GM12891 (cell line): ENCODE results near the gene TPO.
A peak's percentile ranks its signal among the peaks of the same experiment; 100 is the strongest.
"Not testable (repeated sequence)": the region's sequence is repeated elsewhere in the genome, so short reads cannot be mapped to it uniquely, and the experiment has no call there.

Experiments
- DNase-seq: peaks from one replicate; pipeline ENCODE4 v3.0.0; 2011; ENCODE audit warnings: low spot score; ENCODE audit not compliant: insufficient read length
- FAIRE-seq: peaks from 2 replicates; lab custom pipeline; 2011; peaks lifted over from hg19 to GRCh38; lab: Jason Lieb, UNC
- PAX5 ChIP-seq: IDR thresholded peaks from 2 replicates; pipeline ENCODE4 v1.6.1; 2011; ENCODE audit warnings: low read length, moderate library complexity, mild to moderate bottlenecking; ENCODE audit not compliant: insufficient read depth, severe bottlenecking
- POLR2A ChIP-seq: IDR thresholded peaks from 2 replicates; pipeline ENCODE4 v1.6.1; 2011; ENCODE audit warnings: low read depth, low read length, control low read depth
- POLR2AphosphoS5 ChIP-seq: IDR thresholded peaks from 2 replicates; pipeline ENCODE4 v1.6.1; 2011; ENCODE audit warnings: low read depth, low read length, control low read depth
- POU2F2 ChIP-seq: IDR thresholded peaks from 2 replicates; pipeline ENCODE4 v1.6.1; 2011; ENCODE audit warnings: low read depth, mild to moderate bottlenecking, control low read depth, low read length, moderate library complexity
- SPI1 ChIP-seq: IDR thresholded peaks from 2 replicates; pipeline ENCODE4 v1.6.1; 2011; ENCODE audit warnings: low read depth, low read length, control low read depth
- TAF1 ChIP-seq: IDR thresholded peaks from 2 replicates; pipeline ENCODE4 v1.6.1; 2011; ENCODE audit warnings: low read depth, low read length, control low read depth

TPO gene

DNA sequence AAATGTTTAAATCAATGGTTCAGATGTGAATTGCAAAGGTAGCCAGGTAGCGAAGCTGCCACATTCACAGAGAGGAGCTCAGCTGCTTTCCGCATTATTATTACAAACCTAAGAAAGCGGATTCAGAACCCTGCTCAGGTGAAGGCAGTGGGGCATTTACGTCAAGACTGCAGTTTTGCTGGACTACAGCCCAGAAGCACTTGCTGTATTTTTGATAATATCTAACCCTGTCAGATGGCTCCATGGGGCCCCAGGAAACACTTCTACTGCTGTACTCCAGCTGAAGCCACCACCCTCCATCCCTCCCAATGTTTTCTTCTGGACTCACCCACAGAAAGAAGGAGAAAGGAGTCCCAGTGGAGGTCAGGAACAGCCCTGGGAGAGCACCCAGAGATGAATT is 96.9 kb downstream of the TPO start:
- FAIRE-seq (no peak), DNase-seq (no peak)

DNA sequence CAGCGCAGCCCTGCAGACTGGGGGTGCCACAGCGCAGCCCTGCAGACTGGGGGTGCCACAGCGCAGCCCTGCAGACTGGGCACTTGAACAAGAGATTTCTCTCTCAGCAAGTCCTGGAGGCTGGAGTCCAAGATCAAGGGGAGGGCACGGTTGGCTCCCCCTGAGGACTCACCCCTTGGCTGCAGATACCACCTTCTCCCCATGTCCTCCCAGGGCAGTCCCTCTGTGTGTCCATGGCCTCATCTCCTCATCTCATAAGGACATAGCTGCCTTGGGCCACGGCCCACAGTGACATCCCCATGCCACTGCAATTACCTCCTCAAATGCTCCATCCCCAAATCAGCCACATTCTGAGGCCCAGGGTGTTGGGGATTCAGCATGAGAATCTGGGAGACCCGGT is 98.2 kb downstream of the TPO start:
- FAIRE-seq (no peak), DNase-seq (no peak)
- TF ChIP-seq TAF1 (no peak), POU2F2 (no peak), POLR2A (no peak), SPI1 (no peak), PAX5 (no peak), POLR2AphosphoS5 (no peak)

More for the DNA sequence above, 96.9 kb downstream of the TPO start:
- TF ChIP-seq SPI1 (no peak), POU2F2 (no peak), PAX5 (no peak), POLR2AphosphoS5 (no peak), TAF1 (no peak), POLR2A (no peak)

DNA sequence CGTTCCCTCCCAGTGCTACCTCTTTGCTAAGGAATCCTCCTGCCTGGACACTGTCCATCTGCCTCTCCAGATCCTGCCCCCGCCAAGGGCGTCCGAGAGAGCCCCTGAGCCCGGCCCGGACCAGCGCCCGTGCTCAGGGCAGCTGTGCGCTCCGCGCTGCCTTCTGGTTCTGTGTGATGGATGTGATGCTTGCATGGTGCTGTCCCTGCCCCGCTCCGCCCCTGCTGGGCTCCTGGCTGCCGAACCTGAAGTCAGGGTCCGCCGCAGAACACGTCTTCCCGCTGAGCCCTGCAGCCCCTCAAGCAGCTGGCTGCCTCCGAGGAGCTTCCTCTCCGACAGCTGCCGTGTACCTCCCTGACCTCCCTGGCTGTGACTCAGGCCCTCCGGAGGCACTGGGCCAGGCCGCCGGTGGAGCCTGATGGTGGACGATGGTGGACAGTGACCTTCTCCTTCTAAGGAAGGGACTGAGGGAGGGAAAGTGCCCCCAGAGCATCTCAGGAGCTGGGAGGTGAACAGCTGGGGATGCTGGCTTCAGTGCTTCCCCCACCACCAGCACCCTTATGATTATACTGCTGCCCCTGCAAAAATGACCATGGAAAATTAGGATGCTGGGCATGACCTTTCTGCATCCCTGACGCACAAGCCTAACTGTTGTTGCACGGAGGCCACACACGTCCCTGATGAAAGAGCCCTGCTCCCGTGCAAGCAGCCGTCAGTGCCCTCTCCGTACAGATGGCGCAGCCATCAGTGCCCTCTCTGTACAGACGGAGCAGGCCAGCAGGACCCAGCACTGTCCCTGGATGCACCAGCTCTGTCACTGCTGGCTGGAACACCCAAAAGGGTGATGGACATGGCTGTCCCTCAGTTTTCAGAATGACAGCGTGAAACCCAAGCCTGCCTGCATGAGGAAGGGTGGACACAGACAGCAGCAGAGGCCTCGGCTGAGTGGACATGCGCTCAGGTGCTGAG is 99.3 kb downstream of the TPO start:
- no peak for FAIRE-seq
- no peak for TF ChIP-seq TAF1
- no peak for TF ChIP-seq POLR2AphosphoS5
- TF ChIP-seq POLR2A = no peak
- no peak for TF ChIP-seq PAX5
- TF ChIP-seq POU2F2 = no peak
- TF ChIP-seq SPI1 = no peak

GRCh38 chr2:1514391-1515072 is 101.3 kb downstream of the TPO start:
- FAIRE-seq = no peak

More for the DNA sequence above, 99.3 kb downstream of the TPO start:
- no peak for DNase-seq

GRCh38 chr2:1515073-1515430 is 101.8 kb downstream of the TPO start:
- TF ChIP-seq SPI1 = no peak
- TF ChIP-seq PAX5 = no peak
- TF ChIP-seq POLR2AphosphoS5 = no peak
- TF ChIP-seq TAF1 = no peak
- no peak for TF ChIP-seq POU2F2
- no peak for TF ChIP-seq POLR2A
- DNase-seq (no peak), FAIRE-seq (no peak)

More at GRCh38 chr2:1514391-1515072, 101.3 kb downstream of the TPO start:
- no peak for DNase-seq
- TF ChIP-seq SPI1 = no peak

DNA sequence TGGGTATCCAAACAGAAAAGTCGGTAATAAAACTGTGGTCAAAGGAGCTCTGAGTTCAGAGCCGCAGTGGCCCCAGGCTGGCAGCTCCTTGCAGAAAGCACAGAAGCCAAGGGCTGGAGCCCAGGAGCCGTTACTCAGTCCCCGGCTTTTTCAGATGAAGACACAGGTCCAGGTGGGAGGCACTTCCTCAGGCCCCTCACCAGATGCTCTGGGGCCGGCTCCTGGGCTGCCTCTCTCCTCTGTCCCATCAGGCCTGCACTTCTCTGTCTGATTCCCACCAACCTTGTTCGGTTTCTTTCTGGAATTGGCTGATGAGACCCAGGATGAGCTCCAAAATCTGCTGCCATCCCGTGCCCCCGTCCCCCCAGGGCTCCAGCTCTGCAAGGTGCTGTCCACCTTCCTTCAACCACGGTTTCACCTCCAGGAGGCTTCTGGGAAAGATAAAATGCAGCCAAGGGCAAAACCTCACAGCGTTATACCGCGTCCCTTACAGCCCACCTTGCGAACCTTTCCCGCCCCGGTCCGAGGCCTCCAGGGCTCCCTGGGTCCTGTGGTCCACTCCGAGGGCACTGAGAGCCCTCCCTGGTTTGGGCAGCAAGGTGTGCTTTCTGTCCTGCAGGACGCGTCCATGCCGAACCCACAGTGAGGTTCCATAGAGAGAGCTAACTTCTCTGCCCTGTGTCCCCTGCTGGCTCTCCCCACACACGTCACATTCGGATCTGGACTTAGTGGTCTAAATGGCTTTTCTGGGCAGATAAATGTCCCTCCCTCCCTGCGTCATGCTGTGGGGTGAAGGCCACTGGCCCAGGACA is 102.9 kb downstream of the TPO start:
- TF ChIP-seq POLR2AphosphoS5 (no peak), SPI1 (no peak), PAX5 (no peak), POLR2A (no peak), TAF1 (no peak), POU2F2 (no peak)
- DNase-seq (no peak), FAIRE-seq (no peak)

DNA sequence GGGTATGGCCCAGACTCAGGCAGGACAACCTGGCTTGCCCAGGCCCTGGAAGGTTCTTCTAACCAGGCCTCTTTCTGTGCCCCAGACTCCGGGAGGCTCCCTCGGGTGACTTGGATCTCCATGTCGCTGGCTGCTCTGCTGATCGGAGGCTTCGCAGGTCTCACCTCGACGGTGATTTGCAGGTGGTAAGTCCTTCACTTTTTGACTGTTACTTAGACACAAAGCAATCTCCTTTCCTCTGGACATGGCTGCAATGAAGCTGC is 103.5 kb downstream of the TPO start:
- FAIRE-seq = no peak
- DNase-seq = no peak
- no peak for TF ChIP-seq POLR2AphosphoS5
- TF ChIP-seq POLR2A = no peak
- no peak for TF ChIP-seq POU2F2
- TF ChIP-seq PAX5 = no peak
- no peak for TF ChIP-seq SPI1
- TF ChIP-seq TAF1 = no peak

- not testable (repeated sequence) for DNase-seq, FAIRE-seq
Observed at GRCh38 chr2:1517291-1517690, 104.0 kb downstream of the TPO start.

GRCh38 chr2:1517786-1518185 is 104.5 kb downstream of the TPO start:
- DNase-seq (no peak), FAIRE-seq (no peak)
- no peak for TF ChIP-seq POLR2AphosphoS5

DNA sequence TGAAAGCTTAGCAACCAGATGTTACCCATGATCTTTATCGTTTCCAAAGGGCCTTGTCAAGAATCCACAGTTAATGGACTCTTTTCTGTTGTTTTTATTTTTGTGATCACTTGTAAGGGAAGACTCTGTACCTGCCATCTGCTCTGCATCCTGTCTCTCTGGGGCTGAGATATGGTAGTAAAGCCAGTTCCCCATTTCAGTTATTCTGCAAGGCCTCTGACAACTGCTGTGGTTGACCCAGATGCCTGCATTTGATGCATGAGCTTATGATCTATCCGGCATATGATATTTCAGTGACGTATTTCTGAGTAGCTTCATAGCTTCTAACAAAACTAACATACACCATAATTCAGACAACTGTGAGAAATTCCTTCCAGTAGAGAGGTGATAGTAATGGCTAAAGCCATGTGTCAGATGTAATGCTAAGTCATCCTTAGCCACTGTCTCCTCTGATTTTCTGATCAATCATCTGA is 105.1 kb downstream of the TPO start:
- FAIRE-seq = no peak
- TF ChIP-seq POLR2AphosphoS5 = no peak
- no peak for TF ChIP-seq PAX5
- TF ChIP-seq POLR2A = no peak
- TF ChIP-seq POU2F2 = no peak
- no peak for TF ChIP-seq TAF1
- peak; percentile 71 for TF ChIP-seq SPI1
- no peak for DNase-seq
